HS-5 (cell line): ENCODE results near the gene EPHA2.
A peak's percentile ranks its signal among the peaks of the same experiment; 100 is the strongest.

Experiments used
- DNase-seq: peaks from one replicate; pipeline ENCODE4 v3.0.0-alpha.2; 2012; ENCODE audit warnings: low read depth

EPHA2 gene

GRCh38 chr1:16134906-16135305, 21.0 kb downstream of the EPHA2 start:
- DNase-seq = no peak

- no peak for DNase-seq
These were observed 21.6 kb downstream of the EPHA2 start for GRCh38 chr1:16134066-16134801.

- DNase-seq = no peak
These were observed 22.6 kb downstream of the EPHA2 start for GRCh38 chr1:16133007-16133961.

- no peak for DNase-seq
These were observed 23.5 kb downstream of the EPHA2 start for GRCh38 chr1:16132325-16132785.

GRCh38 chr1:16131636-16132324, 24.1 kb downstream of the EPHA2 start:
- no peak for DNase-seq

- no peak for DNase-seq
These were observed 25.0 kb downstream of the EPHA2 start for GRCh38 chr1:16130827-16131226.

- no peak for DNase-seq
These were observed 25.8 kb downstream of the EPHA2 start for GRCh38 chr1:16129921-16130543.

GRCh38 chr1:16129316-16129715, 26.6 kb downstream of the EPHA2 start:
- no peak for DNase-seq

GRCh38 chr1:16128338-16128741, 27.5 kb downstream of the EPHA2 start:
- DNase-seq = no peak

- DNase-seq = no peak
These were observed 28.1 kb downstream of the EPHA2 start for GRCh38 chr1:16127676-16128337.

GRCh38 chr1:16126743-16127515, 28.9 kb downstream of the EPHA2 start:
- DNase-seq = no peak

- DNase-seq = no peak
These were observed 29.7 kb downstream of the EPHA2 start for GRCh38 chr1:16126160-16126559.

- DNase-seq = no peak
These were observed 30.4 kb downstream of the EPHA2 start for GRCh38 chr1:16125483-16125882.

- DNase-seq = no peak
These were observed 30.8 kb downstream of the EPHA2 start for GRCh38 chr1:16125088-16125470.

GRCh38 chr1:16124377-16125087, 31.3 kb downstream of the EPHA2 start:
- DNase-seq = no peak

- peak; percentile 57 for DNase-seq
These were observed 33.0 kb downstream of the EPHA2 start for GRCh38 chr1:16122916-16123315.

GRCh38 chr1:16122350-16122881, 33.5 kb downstream of the EPHA2 start:
- DNase-seq = no peak

- no peak for DNase-seq
These were observed 34.9 kb downstream of the EPHA2 start for GRCh38 chr1:16120940-16121410.

GRCh38 chr1:16120407-16120806, 35.5 kb downstream of the EPHA2 start:
- no peak for DNase-seq

- no peak for DNase-seq
These were observed 35.9 kb downstream of the EPHA2 start for GRCh38 chr1:16119926-16120325.
